ENCODE measurements around the gene PMVK.

PMVK gene

DNA sequence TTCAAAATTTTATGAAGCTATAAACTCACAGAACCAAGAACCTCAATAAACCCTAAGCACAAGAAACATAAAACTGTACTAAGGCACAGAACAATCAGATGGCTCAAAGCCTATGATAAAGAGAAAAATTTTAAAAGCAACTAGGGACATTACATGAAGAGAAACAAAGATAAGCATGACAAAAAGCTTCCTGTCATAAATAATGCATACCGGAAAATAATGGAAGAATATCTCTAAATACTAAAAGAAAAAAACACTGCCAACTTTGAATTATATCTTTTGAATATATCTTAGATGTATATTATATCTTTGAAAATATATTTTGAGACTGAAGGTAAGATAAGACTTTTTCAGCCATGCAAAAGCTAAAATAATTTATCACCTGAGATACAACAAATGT, 45.1 kb downstream of the PMVK start:
- H3K27ac ChIP-seq (ENCODE audit: poor library complexity, severe bottlenecking): no peak overlapping the region
- no peak overlapping the region for H3K4me3 ChIP-seq (ENCODE audit: severe bottlenecking)
- H3K27me3 ChIP-seq (ENCODE audit: insufficient read depth, poor library complexity, severe bottlenecking): peaks cover 11% of the 10 kb centered on the region
- TF ChIP-seq, protein P1, sequence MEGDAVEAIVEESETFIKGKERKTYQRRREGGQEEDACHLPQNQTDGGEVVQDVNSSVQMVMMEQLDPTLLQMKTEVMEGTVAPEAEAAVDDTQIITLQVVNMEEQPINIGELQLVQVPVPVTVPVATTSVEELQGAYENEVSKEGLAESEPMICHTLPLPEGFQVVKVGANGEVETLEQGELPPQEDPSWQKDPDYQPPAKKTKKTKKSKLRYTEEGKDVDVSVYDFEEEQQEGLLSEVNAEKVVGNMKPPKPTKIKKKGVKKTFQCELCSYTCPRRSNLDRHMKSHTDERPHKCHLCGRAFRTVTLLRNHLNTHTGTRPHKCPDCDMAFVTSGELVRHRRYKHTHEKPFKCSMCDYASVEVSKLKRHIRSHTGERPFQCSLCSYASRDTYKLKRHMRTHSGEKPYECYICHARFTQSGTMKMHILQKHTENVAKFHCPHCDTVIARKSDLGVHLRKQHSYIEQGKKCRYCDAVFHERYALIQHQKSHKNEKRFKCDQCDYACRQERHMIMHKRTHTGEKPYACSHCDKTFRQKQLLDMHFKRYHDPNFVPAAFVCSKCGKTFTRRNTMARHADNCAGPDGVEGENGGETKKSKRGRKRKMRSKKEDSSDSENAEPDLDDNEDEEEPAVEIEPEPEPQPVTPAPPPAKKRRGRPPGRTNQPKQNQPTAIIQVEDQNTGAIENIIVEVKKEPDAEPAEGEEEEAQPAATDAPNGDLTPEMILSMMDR (IDR thresholded peaks at IDR 0.05; ENCODE audit: poor library complexity, severe bottlenecking): no peak
- H3K4me1 ChIP-seq (ENCODE audit: insufficient read depth, poor library complexity, severe bottlenecking): no peaks in the 10 kb centered on the region
- no peaks in the 10 kb centered on the region for H3K9me3 ChIP-seq (ENCODE audit: severe bottlenecking)
- ATAC-seq (ENCODE audit: low read depth) (no peak), DNase-seq (ENCODE audit: low spot score) (no peak)
- no peaks in the 10 kb centered on the region for H3K36me3 ChIP-seq (ENCODE audit: low read depth)

DNA sequence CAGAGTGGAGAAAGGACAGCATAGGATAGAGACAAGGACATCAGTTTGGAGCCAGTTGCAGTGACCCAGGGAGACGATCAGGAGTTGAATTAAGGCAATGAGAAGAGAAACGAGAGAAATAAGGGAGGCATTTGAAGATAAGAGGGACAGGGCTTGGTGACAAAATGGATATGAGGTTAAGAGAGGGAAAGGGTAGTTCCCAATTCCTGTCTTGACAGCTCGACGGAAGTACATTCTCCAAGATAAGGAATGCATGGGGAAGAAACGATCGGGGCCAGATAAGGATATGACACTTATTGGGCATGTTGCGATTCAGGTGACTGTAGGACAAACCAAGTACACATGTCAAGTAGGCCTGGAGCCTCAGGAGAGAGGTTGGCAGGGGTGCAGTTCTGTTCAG, 47.8 kb downstream of the PMVK start:
- Histone ChIP-seq H3K4me1 (ENCODE audit: insufficient read depth, poor library complexity, severe bottlenecking) (no peaks in the 10 kb centered on the region), H3K36me3 (ENCODE audit: low read depth) (no peaks in the 10 kb centered on the region), H3K27me3 (ENCODE audit: insufficient read depth, poor library complexity, severe bottlenecking) (peaks cover 8% of the 10 kb centered on the region), H3K27ac (ENCODE audit: poor library complexity, severe bottlenecking) (no peak overlapping the region), H3K4me3 (ENCODE audit: severe bottlenecking) (no peak overlapping the region), H3K9me3 (ENCODE audit: severe bottlenecking) (no peaks in the 10 kb centered on the region)
- DNase-seq (ENCODE audit: low spot score) (no peak), ATAC-seq (ENCODE audit: low read depth) (no peak)
- TF ChIP-seq, protein P1 (IDR thresholded peaks at IDR 0.05; ENCODE audit: poor library complexity, severe bottlenecking): no peak

DNA sequence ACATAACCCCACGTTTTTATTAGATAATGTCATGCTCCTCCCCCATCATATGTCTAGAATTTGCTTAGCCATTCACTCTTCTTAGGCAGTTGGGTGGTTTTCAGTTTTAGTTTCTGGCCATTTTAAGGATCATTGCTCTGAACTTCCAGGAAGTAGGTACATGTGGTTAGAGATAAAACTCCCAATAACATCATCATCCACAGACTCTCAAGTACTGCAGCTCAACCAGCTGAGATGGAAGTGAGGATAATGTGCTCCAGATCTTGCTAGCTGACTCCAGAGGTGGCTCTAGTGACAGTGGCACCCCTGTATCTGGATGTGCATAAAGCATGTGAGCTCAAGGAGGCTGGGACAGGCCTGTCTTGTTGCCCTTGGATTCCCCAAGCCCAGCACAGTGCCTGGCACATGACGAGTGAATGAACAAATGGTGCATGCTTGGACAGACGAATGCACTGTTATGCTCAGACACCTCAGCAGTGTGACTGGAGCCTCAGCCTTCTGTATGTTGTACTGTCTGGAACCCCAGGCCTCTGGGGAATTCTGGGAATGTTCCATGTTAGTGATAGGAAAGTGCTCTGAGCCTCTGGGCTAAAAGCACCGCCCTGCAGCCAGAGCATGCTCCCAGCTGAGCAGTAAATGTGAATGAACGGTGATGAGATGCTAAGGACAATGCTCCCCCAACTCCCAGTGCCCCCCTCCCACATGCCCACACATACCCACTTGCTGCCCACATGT, 50.1 kb downstream of the PMVK start:
- no peak for DNase-seq (ENCODE audit: low spot score)
- no peaks in the 10 kb centered on the region for H3K27me3 ChIP-seq (ENCODE audit: insufficient read depth, poor library complexity, severe bottlenecking)
- no peak overlapping the region for H3K4me3 ChIP-seq (ENCODE audit: severe bottlenecking)

DNA sequence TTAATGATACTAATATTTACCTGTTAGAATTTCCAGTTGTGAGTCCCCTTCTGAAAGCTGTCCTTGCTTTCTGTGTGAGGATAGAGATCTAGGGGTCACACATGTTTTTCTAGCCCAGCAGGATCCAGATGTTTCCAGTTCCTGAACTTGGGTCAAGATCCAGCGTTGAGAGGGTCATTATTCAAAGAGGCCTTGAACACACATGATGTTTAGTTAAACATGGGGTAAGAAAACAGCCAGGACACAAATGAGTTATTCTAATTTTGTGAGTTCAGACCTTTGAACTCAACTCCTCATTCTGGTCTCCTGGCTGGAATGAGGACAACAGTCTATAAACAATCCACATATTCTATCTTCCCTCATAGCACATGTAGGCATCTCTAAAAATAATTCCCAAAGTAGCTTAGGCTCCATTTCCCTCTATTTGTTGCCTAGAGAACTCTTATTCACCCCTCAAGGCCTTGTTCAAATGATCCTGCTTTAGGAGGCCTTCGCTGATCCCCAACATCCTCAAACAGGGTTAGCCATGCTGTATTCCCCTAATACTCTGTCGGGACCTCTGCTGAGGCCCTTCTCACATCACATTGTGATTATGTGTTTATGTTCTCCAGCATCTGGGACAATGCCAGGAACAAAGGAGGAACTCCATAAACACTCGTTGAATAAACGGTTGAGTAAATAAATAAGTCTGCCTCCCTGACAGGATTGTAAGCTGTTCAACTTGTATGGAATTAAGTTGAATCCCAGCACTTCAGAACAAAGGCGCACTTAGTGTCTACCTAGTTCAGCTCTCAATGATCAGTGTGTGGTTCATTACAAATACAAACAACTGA, 51.4 kb downstream of the PMVK start:
- ATAC-seq (ENCODE audit: low read depth) (no peak), DNase-seq (ENCODE audit: low spot score) (no peak)
- Histone ChIP-seq H3K4me1 (ENCODE audit: insufficient read depth, poor library complexity, severe bottlenecking) (no peaks in the 10 kb centered on the region), H3K27me3 (ENCODE audit: insufficient read depth, poor library complexity, severe bottlenecking) (no peaks in the 10 kb centered on the region), H3K4me3 (ENCODE audit: severe bottlenecking) (no peak overlapping the region), H3K36me3 (ENCODE audit: low read depth) (no peaks in the 10 kb centered on the region), H3K9me3 (ENCODE audit: severe bottlenecking) (no peaks in the 10 kb centered on the region), H3K27ac (ENCODE audit: poor library complexity, severe bottlenecking) (no peak overlapping the region)
- TF ChIP-seq, protein P1 (IDR thresholded peaks at IDR 0.05; ENCODE audit: poor library complexity, severe bottlenecking): no peak

More for the DNA sequence above, 50.1 kb downstream of the PMVK start:
- Histone ChIP-seq H3K4me1 (ENCODE audit: insufficient read depth, poor library complexity, severe bottlenecking) (no peaks in the 10 kb centered on the region), H3K36me3 (ENCODE audit: low read depth) (no peaks in the 10 kb centered on the region), H3K9me3 (ENCODE audit: severe bottlenecking) (no peaks in the 10 kb centered on the region), H3K27ac (ENCODE audit: poor library complexity, severe bottlenecking) (no peak overlapping the region)
- TF ChIP-seq, protein P1 (IDR thresholded peaks at IDR 0.05; ENCODE audit: poor library complexity, severe bottlenecking): no peak
- no peak for ATAC-seq (ENCODE audit: low read depth)

Measured in RWPE2 (cell line).